ENCODE data around the gene SLC28A2.

DNA sequence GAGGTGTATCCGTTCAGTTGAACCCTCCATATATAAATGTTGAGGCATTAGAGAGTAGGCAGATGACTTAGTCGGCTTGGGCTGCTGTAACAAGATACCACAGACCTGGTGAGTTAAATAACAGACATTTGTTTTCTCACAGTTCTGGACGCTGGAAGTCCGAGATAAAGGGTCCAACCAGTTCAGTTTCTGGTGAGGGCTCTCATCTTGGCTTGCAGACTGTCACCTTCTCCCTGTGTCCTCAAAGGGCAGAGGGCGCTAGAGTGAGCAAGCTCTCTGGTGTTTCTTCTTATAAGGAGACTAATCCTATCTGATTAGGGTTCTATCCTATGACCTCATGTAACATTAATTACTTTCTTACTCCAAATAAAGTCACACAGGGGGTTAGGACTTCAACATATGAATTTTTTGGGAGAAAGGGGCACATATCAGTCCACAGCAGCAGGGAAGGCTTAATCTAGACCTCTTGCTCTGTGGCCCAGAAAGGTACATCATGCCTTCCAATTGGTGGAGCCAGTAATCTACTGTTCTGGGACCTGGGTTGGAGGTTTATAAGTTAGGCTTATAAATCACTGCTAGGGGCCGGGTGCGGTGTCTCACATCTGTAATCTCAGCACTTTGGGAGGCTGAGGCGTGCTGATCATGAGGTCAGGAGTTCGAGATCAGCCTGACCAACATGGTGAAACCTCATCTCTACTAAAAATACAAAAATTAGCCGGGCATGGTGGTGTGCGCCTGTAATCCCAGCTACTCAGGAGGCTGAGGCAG lies 26.3 kb upstream of the SLC28A2 start:
- TF ChIP-seq TAF1 (IDR thresholded peaks at IDR 0.05; ENCODE audit: low read depth, low read length), result no peak
- TF ChIP-seq POLR2AphosphoS5 (IDR thresholded peaks at IDR 0.05; ENCODE audit: low read depth, low read length), result no peak
- no peak for TF ChIP-seq POLR2A (IDR thresholded peaks at IDR 0.05; ENCODE audit: low read depth, low read length)
- TF ChIP-seq SPI1 (IDR thresholded peaks at IDR 0.05; ENCODE audit: low read depth, low read length), result no peak
- no peak for TF ChIP-seq PAX5 (IDR thresholded peaks at IDR 0.05; ENCODE audit: insufficient read depth, low read length, severe bottlenecking)

Data from GM12891 (cell line).